ENCODE measurements around the gene EHMT1. TPM values are rescaled to one million over a fixed set of nuclear protein-coding genes. Genes with fewer than 3 reads are reported as not detected.

The EHMT1 gene
- total and polyA plus RNA-seq, 9 of the 15 experiments (the other 6 are each of a cell fraction or from before 2014, with no cell fraction given), result 2.2 to 76.0 (median 36.4) TPM

GRCh38 chr9:137795156-137795666, 176.4 kb downstream of the EHMT1 start (continued):
- TF ChIP-seq PRDM10 (IDR thresholded peaks at IDR 0.05; ENCODE audit: partially characterized antibody) (no peak), ARID3B (CRISPR knock-in tag; IDR thresholded peaks at IDR 0.05; ENCODE audit: borderline replicate concordance) (no peak), NFE2L1 (tag; IDR thresholded peaks at IDR 0.05; ENCODE audit: borderline replicate concordance, low read depth) (no peak), ZNF311 (CRISPR knock-in tag; IDR thresholded peaks at IDR 0.05) (no peak)
